Fibroblast of lung (primary cell): Measurements from ENCODE around the gene PDIA5. TPM values are rescaled to one million over a fixed set of nuclear protein-coding genes. Genes with fewer than 3 reads are reported as not detected.

Source experiments
- DNase-seq, 2 donors: peaks; one replicate each; pipeline versions ENCODE4 v3.0.0 to v3.0.0-alpha.2; 2010; ENCODE audit warnings: low read depth in 2 of 2
- H2AFZ ChIP-seq: 2 replicates; pipeline ENCODE4 v1.5.1; 2012; ENCODE audit warnings: low read length, control low read depth, inconsistent platforms
- H3K27ac ChIP-seq: 2 replicates; pipeline ENCODE4 v1.5.1; 2011; ENCODE audit warnings: low read length, control low read depth; ENCODE audit not compliant: insufficient read depth
- H3K27me3 ChIP-seq: 2 replicates; pipeline ENCODE4 v1.5.1; 2011; ENCODE audit warnings: mild to moderate bottlenecking, low read length; ENCODE audit not compliant: control insufficient read depth, insufficient read depth
- H3K36me3 ChIP-seq: 2 replicates; pipeline ENCODE4 v1.5.1; 2011; ENCODE audit warnings: low read length; ENCODE audit not compliant: control insufficient read depth, insufficient read depth
- H3K4me1 ChIP-seq: 2 replicates; pipeline ENCODE4 v1.5.1; 2011; ENCODE audit warnings: low read length; ENCODE audit not compliant: control insufficient read depth, insufficient read depth; ENCODE audit errors: extremely low read depth
- H3K4me2 ChIP-seq: 2 replicates; pipeline ENCODE4 v1.5.1; 2011; ENCODE audit warnings: low read length, control low read depth; ENCODE audit not compliant: insufficient read depth; ENCODE audit errors: extremely low read depth
- H3K4me3 ChIP-seq, 4 experiments: fragments of 200-600 bp in 1 of 4; sonication (generic) in 1 of 4; replicated peaks in 1 of 4; 2 replicates each; pipeline ENCODE4 v1.5.1; 2011 to 2016; ENCODE audit warnings: low read length in 4 of 4, low read depth in 3 of 4, mild to moderate bottlenecking in 3 of 4, control low read depth in 2 of 4, inconsistent platforms in 1 of 4, mixed read lengths in 1 of 4; ENCODE audit not compliant: insufficient read depth in 1 of 4; ENCODE audit errors: control extremely low read depth in 1 of 4
- H3K79me2 ChIP-seq: 2 replicates; pipeline ENCODE4 v1.5.1; 2012; ENCODE audit warnings: mild to moderate bottlenecking, low read length, inconsistent platforms; ENCODE audit not compliant: control insufficient read depth, insufficient read depth
- H3K9ac ChIP-seq: 2 replicates; pipeline ENCODE4 v1.5.1; 2011; ENCODE audit warnings: mild to moderate bottlenecking, low read length, control low read depth; ENCODE audit not compliant: insufficient read depth
- H3K9me3 ChIP-seq: 2 replicates; pipeline ENCODE4 v1.5.1; 2012; ENCODE audit warnings: low read depth, low read length; ENCODE audit not compliant: control insufficient read depth, insufficient read depth
- H4K20me1 ChIP-seq: 2 replicates; pipeline ENCODE4 v1.5.1; 2011; ENCODE audit warnings: low read length; ENCODE audit not compliant: control insufficient read depth, insufficient read depth; ENCODE audit errors: extremely low read depth
- CTCF ChIP-seq, 2 donors: IDR thresholded peaks in 1 of 2; conservative IDR thresholded peaks in 1 of 2; 1 replicate in 1 of 2; 2 replicates in 1 of 2; pipeline ENCODE4 v1.5.1; 2011 to 2012; ENCODE audit warnings: low read length in 2 of 2, control low read depth in 1 of 2, inconsistent platforms in 1 of 2, low read depth in 1 of 2, mild to moderate bottlenecking in 1 of 2
- EZH2 ChIP-seq: IDR thresholded peaks from 2 replicates; pipeline ENCODE4 v1.5.1; 2012; ENCODE audit warnings: low read length, control low read depth, mild to moderate bottlenecking; ENCODE audit errors: missing control alignments
- polyA plus RNA-seq, 2 donors: library from polyadenylated mRNA; depleted of rRNA in 1 of 2; stranded (reverse) in 1 of 2; unstranded in 1 of 2; fragments of >200 nt; gene quantifications; 2 replicates each; pipeline ENCODE4 v1.2.1, GENCODE V29; 2011 to 2012; ENCODE audit warnings: missing spikeins in 1 of 2
- total RNA-seq: library from RNA; depleted of rRNA; stranded (reverse); fragments of >200 nt; gene quantifications from 2 replicates; pipeline ENCODE4 v1.2.1, GENCODE V29; 2014

PDIA5 gene
- total and polyA plus RNA-seq, 2 donors (not counting 1 experiment from before 2014, with no cell fraction given): 27.9 to 51.4 TPM

GRCh38 chr3:123047062-123047319 lies 19.8 kb upstream of the PDIA5 start:
- Histone ChIP-seq H3K4me3 (no peak overlapping the region), H4K20me1 (no peaks in the 10 kb centered on the region), H3K27ac (no peak overlapping the region), H3K9ac (no peak overlapping the region), H3K27me3 (peaks cover 3% of the 10 kb centered on the region), H3K79me2 (no peaks in the 10 kb centered on the region), H2AFZ (no peak overlapping the region), H3K36me3 (no peaks in the 10 kb centered on the region), H3K4me2 (no peak overlapping the region), H3K9me3 (no peaks in the 10 kb centered on the region), H3K4me1 (no peaks in the 10 kb centered on the region)
- no peak for TF ChIP-seq CTCF (conservative IDR thresholded peaks at IDR 0.05 in 1 of 2, IDR thresholded peaks at IDR 0.05 in 1 of 2; ENCODE audit: low read depth in 1 of 2, low read length in 2 of 2)
- TF ChIP-seq EZH2: no peak
- DNase-seq: no peak

GRCh38 chr3:123048480-123049237 lies 18.2 kb upstream of the PDIA5 start:
- Histone ChIP-seq H3K4me3 (no peak overlapping the region), H2AFZ (no peak overlapping the region)
- TF ChIP-seq EZH2: no peak
- no peak for TF ChIP-seq CTCF (conservative IDR thresholded peaks at IDR 0.05 in 1 of 2, IDR thresholded peaks at IDR 0.05 in 1 of 2; ENCODE audit: low read depth in 1 of 2, low read length in 2 of 2)

GRCh38 chr3:123050666-123051065 lies 16.2 kb upstream of the PDIA5 start:
- Histone ChIP-seq H3K27ac (no peak overlapping the region), H4K20me1 (no peaks in the 10 kb centered on the region), H2AFZ (no peak overlapping the region), H3K36me3 (no peaks in the 10 kb centered on the region), H3K79me2 (no peaks in the 10 kb centered on the region), H3K4me3 (no peak overlapping the region), H3K4me1 (no peaks in the 10 kb centered on the region), H3K9ac (no peak overlapping the region), H3K27me3 (peaks cover 8% of the 10 kb centered on the region), H3K4me2 (no peak overlapping the region), H3K9me3 (no peaks in the 10 kb centered on the region)
- DNase-seq: no peak
- TF ChIP-seq EZH2 (no peak), CTCF (conservative IDR thresholded peaks at IDR 0.05 in 1 of 2, IDR thresholded peaks at IDR 0.05 in 1 of 2; ENCODE audit: low read depth in 1 of 2, low read length in 2 of 2) (no peak)

More at GRCh38 chr3:123048480-123049237, 18.2 kb upstream of the PDIA5 start:
- no peak overlapping the region for H3K27ac ChIP-seq
- H3K79me2 ChIP-seq: no peaks in the 10 kb centered on the region
- no peak overlapping the region for H3K9ac ChIP-seq
- no peak for DNase-seq
- H3K27me3 ChIP-seq: peaks cover 3% of the 10 kb centered on the region
- no peaks in the 10 kb centered on the region for H3K4me1 ChIP-seq
- H3K4me2 ChIP-seq: no peak overlapping the region
- no peaks in the 10 kb centered on the region for H3K9me3 ChIP-seq
- no peaks in the 10 kb centered on the region for H4K20me1 ChIP-seq
- H3K36me3 ChIP-seq: no peaks in the 10 kb centered on the region
